Spleen (tissue), 7 donors: Measurements from ENCODE around the gene PRX.

Source experiments
- POLR2A ChIP-seq, 3 donors: fragments of 450-650 bp; IDR thresholded peaks; one replicate each; pipeline ENCODE4 v1.5.1; 2017; ENCODE audit warnings: antibody characterized with exemption in 3 of 3, mild to moderate bottlenecking in 1 of 3
- TF ChIP-seq, protein P1 (sequence below), 11 experiments: fragments of 200-600 bp in 7 of 11; fragments of 450-650 bp in 4 of 11; sonication (generic) in 4 of 11; IDR thresholded peaks in 8 of 11; conservative IDR thresholded peaks in 3 of 11; 1 replicate in 7 of 11; 2 replicates in 4 of 11; pipeline versions ENCODE4 v1.4.0 to v1.8.0; 2016 to 2021; ENCODE audit warnings: antibody characterized with exemption in 11 of 11, inconsistent platforms in 4 of 11, mild to moderate bottlenecking in 1 of 11
- donor health status: DM: no; HTN: no; CAD: no; lungs with moderate emphysema.
- donor health status: DM: no; HTN: no; CAD: no.
- donor health status: DM: no; HTN: no; CAD: no.

- TF ChIP-seq POLR2A (IDR thresholded peaks at IDR 0.05), result peak in 2 of 3 donors; percentile 82
- TF ChIP-seq, protein P1, sequence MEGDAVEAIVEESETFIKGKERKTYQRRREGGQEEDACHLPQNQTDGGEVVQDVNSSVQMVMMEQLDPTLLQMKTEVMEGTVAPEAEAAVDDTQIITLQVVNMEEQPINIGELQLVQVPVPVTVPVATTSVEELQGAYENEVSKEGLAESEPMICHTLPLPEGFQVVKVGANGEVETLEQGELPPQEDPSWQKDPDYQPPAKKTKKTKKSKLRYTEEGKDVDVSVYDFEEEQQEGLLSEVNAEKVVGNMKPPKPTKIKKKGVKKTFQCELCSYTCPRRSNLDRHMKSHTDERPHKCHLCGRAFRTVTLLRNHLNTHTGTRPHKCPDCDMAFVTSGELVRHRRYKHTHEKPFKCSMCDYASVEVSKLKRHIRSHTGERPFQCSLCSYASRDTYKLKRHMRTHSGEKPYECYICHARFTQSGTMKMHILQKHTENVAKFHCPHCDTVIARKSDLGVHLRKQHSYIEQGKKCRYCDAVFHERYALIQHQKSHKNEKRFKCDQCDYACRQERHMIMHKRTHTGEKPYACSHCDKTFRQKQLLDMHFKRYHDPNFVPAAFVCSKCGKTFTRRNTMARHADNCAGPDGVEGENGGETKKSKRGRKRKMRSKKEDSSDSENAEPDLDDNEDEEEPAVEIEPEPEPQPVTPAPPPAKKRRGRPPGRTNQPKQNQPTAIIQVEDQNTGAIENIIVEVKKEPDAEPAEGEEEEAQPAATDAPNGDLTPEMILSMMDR (IDR thresholded peaks at IDR 0.05 in 8 of 11, conservative IDR thresholded peaks at IDR 0.05 in 3 of 11), result peak in 6 of 11 experiments; percentile 5 to 69 (median 49)
Measured at GRCh38 chr19:40444000-40444824, 31.0 kb upstream of the PRX start, which contains the start of gene SERTAD3.
